AG08396 (cell line): ENCODE measurements around the gene NAV2.
"Not testable (repeated sequence)": the region's sequence is repeated elsewhere in the genome, so short reads cannot be mapped to it uniquely, and the experiment has no call there.

Experiments used
- DNase-seq: peaks from one replicate; pipeline ENCODE4 v3.0.0; 2012; ENCODE audit warnings: low spot score, mixed read lengths

NAV2 gene

GRCh38 chr11:20120134-20120925 lies 407.7 kb downstream of the NAV2 start:
- DNase-seq, result no peak

- DNase-seq, result no peak
Observed at GRCh38 chr11:20122131-20122530, 409.5 kb downstream of the NAV2 start.

GRCh38 chr11:20125927-20126326 lies 413.3 kb downstream of the NAV2 start:
- peak; percentile 44 for DNase-seq

- no peak for DNase-seq
Observed at GRCh38 chr11:20126724-20127123, 414.1 kb downstream of the NAV2 start.

- peak; percentile 77 for DNase-seq
Observed at GRCh38 chr11:20127671-20128527, 415.3 kb downstream of the NAV2 start.

- not testable (repeated sequence) for DNase-seq
Observed at GRCh38 chr11:20128528-20128825, 415.8 kb downstream of the NAV2 start.

GRCh38 chr11:20129665-20130064 lies 417.0 kb downstream of the NAV2 start:
- no peak for DNase-seq

GRCh38 chr11:20131788-20132666 lies 419.4 kb downstream of the NAV2 start:
- peak; percentile 75 for DNase-seq

- no peak for DNase-seq
Observed at GRCh38 chr11:20132667-20133039, 420.0 kb downstream of the NAV2 start.

- no peak for DNase-seq
Observed at GRCh38 chr11:20134991-20135736, 422.5 kb downstream of the NAV2 start.

GRCh38 chr11:20137637-20138036 lies 425.0 kb downstream of the NAV2 start:
- no peak for DNase-seq

- DNase-seq, result no peak
Observed at GRCh38 chr11:20138707-20139106, 426.1 kb downstream of the NAV2 start.

- peak; percentile 24 for DNase-seq
Observed at GRCh38 chr11:20154381-20154780, 441.7 kb downstream of the NAV2 start.

GRCh38 chr11:20155683-20156279 lies 443.1 kb downstream of the NAV2 start:
- no peak for DNase-seq

- no peak for DNase-seq
Observed at GRCh38 chr11:20156280-20156875, 443.7 kb downstream of the NAV2 start.

- no peak for DNase-seq
Observed at GRCh38 chr11:20156876-20157613, 444.4 kb downstream of the NAV2 start.

GRCh38 chr11:20157728-20158127 lies 445.1 kb downstream of the NAV2 start:
- no peak for DNase-seq

- peak; percentile 86 for DNase-seq
Observed at GRCh38 chr11:20158597-20159257, 446.1 kb downstream of the NAV2 start.
